Activated naive CD4-positive, alpha-beta T cell (primary cell): Measurements from ENCODE around the gene MBP.

ENCODE experiments used
- DNase-seq, 4 experiments: peaks; one replicate each; lab custom pipeline; 2025; lab: John Stamatoyannopoulos, UW

Gene MBP

DNA sequence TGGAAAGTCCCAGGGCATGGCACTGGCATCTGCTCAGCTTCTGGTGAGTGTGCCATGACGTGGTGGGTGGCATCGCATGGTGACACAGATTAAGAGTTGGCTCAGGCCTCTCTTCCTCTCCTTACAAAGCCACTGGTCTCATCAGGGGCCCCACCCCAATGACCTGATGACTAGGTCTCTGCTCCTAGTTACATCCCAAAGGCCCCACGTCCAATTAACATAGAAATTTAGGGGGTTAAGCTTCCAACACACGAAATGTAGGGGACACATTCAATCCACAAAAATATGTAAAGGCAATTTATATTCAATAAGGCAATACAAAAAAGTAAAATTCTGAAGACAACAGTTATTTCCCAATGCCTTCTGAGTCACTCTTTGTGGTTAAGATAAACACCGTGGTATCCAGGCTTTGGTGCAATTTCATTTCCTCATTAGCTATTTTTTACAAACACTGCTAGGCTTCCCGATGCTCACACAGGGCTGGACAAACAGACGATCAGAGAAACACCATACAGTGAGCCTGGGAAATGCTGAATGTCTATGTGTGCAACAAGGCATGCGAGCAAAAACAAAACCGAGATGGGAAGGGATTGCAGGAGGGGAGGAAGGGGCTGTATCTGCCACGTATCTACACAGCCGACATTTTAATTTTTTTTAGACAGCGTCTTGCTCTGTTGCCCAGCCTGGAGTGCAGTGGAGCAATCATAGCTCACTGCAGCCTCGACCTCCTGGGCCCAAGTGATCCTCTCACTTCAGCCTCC is 67.2 kb downstream of the MBP start:
- DNase-seq: no peak

DNA sequence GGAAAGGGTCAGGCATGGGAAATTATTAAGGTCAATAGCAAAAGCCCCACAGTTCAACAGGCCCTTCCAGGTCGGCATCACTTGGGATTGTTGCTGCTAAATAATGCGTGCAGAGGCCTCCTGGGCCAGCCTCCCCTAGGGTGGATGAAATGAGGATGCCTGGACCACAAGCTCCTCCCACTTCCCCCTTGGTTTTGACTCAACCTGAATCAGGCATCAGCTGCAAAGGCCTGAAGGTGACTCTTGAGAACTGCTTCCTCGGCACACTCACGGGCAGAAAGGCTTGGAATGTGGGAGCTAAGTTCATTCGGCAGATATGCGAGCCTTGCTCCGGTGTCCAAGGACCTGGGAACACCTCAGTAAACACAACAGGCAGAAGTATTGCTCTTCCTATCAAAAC is 69.3 kb downstream of the MBP start:
- DNase-seq: peak in 3 of 4 experiments; percentile 11 to 47 (median 47)

DNA sequence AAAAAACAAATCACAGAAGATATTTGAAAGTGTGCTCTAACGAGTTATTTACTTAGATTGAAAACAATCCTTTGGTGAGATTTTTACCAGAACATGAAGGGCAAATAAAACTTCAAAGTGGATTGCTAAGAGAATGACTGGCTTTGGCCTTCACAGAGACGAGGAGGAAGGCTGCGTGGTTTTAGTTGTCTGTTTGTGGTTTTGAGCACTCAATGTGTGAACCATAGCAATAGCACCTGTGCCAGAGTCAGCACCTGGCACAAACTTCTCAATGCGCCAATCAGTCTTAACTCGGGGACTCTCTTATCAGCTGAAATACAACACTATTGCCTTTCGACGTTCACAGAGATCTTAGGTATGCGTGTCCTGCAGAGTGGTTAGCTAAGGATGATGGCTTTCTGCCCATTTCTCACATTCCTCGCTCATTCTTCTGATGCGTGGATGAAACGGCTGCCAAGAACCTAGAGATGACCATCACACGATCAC is 70.0 kb downstream of the MBP start:
- peak in 2 of 4 experiments; percentile 28 to 44 for DNase-seq

DNA sequence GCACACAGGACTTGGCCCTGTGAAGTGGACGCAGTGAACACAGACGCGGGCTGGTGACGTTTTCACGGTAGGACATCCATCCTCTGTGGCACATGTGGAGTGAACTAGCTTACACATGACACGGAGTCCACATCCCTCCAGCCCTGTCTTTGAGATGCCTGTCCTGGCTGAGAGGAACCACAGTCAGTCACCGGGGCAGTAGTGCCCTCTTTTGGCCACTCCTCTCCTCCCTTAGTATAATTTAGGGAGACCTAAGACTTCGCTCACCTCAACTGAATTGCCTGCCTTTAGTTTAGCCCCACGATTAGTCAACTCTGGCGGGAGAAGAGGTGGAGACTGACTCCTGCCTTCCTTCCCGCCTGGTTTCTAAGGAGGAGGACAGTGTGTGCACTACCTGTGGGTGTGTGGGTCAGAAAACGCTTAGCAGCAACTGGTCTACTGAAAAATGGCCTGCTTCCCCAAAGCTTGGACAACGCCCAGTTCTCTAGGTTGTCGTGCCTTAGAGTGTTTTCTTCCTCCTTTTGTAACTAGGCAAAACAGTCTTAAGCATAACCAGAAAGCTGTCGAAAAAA is 70.6 kb downstream of the MBP start:
- peak in 1 of 4 experiments; percentile 15 for DNase-seq

DNA sequence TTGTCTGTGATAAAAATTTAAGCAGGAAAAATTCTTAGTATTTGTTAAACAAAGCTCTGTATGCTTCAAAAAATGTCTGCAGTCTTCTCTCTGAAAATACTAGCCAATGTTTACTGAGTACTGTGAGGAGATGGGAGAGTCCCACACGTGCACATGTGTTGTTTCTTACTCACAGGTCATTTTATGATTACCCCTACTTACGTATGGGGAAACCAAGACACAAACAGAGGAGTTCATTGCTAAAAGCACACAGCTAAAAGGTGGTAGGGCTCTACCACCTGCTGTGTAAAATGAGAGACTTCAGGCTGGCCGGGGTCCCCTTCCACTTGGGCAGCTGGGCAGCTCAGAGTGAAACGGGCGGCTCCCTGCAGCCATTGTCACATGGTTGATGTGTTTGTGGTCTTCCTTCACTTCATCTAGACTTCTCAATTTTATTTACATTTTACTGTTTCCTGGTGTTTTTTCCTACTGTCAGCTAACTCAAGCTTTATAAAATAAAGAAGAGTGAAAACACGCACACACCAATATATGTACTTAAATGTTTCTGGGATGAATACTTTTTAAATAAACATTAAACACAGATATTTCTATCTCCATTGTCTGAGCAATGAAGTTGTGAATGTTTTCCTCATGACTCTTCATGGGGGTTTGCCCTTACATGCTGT is 71.2 kb downstream of the MBP start:
- no peak for DNase-seq

DNA sequence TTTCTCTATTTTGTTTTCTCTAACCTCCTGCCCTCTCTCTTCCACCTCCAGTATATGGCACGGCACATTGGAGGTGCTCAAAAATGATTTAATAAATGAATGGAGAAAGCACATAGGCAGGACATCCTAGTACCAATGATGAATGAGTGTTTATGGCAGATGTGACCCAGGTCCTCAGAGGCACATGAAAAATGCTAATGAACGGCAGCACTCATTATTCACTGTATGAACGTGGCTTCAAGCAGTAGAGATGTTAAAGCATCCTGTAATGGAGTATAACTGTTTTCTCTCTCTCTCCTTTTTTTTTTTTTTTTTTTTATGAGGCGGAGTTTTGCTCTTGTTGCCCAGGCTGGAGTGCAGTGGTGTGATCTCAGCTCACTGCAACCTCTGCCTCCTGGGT is 72.4 kb downstream of the MBP start:
- no peak for DNase-seq

DNA sequence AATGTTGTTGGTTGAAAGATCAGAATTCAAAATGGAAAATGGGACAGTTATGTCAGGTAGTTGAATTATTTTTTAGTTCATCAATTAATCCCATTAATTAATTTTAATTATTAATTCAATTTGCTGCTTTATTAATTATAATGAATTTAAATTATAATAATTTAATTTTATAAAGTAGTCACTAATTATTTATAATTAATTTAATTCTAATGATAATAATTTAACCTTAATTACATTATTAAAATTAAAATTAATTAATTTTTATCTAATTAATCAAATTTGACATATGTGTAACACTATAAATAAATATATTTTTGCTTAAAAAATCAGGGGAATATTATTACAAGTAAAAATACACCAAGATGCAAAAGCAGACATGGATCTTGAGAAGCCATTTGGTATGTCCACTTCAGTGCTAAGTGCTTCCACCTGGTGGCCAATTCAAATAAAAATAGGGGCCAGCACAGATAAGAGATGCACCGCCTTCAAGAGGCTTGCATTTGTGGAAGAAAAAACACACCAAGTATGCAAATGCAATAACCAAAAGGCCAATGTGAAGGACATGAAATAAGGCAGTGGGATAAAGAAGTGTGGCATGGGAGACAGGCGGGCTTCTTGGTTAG is 73.2 kb downstream of the MBP start:
- DNase-seq: no peak

DNA sequence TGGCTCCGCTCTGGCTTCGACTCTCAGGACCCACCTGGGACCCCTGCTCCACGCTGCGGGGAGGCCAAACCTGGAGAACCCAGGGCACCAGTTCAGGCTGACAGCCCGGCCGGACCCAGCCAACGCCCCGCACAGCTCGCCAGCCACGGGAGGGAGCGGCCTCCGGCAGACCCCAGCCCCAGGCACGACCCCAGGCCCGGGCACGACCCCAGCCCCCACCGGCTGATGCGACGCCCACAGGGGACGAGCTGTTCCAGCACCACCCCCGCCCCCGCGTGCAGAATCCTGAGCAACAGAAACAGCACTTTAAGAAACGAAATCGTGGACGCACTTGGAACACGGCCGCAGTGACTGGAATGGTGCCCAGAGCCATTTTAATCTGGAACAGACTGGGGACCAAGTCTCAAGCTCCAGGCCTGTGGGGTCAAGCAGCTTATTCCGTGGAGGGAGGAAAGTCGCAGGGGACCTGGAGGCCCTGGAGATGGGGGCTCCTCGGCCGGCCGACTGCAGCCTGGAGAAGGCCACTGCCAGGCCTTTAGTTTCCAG is 74.2 kb downstream of the MBP start:
- no peak for DNase-seq

DNA sequence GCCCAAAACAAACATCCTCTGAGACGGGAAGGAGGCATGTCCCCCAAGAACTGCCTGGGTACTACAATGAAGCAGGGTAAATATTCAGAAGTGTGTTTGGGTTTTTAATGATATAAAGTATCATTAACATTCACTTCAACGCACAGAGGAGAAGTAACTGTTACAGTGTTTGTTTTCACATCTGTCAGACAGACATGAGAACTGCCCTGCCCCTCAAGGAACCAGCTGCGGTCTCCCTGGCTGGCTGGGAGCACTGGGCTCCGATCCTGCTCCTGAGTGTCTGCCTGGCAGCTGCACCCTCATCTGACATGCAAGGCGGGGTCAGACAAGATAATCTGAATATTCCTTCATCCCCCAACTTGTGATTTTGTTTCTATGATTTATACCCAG is 75.6 kb downstream of the MBP start:
- no peak for DNase-seq

DNA sequence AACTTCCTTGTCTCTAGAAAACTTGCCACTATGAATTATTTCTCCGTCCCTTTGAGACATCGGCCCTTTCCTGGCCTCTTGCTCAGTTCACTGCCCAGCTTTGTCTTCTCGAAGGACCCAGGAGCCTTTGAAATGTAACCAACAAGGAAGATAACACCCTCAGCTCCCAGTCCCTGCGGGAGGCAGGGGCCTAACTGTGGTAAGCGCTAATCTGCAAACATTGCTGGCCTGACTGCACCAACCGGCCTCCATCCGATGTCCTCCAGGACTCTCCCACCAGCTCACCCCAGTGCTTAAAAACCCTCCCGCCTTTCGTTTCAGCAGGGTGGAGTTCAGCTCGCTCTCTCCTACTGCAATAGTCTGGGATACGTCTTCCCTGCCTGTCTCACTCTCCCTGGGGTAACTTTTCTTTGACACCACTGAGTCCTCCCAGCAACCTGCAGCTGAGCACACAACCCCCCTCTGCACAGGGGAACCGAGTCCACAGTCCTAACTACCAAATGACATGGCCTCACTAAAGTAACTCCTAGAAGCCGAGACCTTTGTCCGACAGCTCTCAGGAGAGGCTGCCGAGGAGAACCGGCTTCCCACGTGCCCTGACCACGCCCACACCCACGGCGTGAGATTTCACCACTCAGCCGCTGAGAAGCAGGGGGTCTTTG is 76.1 kb downstream of the MBP start:
- DNase-seq: no peak

DNA sequence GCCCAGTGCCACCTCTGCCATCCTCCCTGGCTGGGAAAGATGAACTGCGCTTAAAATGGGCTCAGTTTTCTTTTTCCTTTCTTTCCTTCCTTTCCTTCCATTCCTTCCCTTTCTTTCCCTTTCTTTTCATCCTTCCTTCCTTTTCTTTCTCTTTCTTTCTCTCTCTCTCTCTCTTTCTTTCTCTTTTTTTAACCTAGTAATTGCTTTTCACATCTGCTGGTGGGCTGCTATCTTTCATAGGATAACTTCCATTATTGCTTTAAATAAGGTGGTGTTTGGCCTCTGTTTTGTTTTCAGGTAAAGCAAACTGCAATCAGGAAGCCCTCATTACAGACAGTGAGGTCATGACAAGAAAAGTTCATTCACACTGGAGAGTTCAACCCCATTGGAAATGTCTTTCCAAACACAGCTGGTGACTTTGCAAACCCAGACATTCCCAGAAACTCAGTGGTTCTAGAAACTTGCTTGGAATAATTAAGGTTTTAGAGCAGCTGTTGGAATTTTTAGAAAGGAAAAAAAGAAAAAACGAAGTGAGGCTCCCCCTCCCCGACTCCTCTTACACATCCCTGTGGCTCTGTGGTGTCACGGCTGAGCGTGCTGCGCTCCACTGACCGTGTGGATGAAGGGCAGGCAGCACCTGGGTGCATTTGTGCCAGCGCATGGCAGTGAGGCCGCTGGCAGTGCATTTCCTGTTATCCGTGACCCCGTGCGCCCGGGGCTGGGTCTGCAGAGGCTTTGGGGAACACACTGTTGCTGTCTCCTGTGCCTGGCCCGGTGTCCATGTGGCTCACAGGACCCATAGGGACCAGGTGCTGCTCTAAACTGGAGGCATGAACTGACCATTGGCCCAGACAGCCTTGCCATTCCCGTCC is 76.9 kb downstream of the MBP start:
- peak in 1 of 4 experiments; percentile 12 for DNase-seq

DNA sequence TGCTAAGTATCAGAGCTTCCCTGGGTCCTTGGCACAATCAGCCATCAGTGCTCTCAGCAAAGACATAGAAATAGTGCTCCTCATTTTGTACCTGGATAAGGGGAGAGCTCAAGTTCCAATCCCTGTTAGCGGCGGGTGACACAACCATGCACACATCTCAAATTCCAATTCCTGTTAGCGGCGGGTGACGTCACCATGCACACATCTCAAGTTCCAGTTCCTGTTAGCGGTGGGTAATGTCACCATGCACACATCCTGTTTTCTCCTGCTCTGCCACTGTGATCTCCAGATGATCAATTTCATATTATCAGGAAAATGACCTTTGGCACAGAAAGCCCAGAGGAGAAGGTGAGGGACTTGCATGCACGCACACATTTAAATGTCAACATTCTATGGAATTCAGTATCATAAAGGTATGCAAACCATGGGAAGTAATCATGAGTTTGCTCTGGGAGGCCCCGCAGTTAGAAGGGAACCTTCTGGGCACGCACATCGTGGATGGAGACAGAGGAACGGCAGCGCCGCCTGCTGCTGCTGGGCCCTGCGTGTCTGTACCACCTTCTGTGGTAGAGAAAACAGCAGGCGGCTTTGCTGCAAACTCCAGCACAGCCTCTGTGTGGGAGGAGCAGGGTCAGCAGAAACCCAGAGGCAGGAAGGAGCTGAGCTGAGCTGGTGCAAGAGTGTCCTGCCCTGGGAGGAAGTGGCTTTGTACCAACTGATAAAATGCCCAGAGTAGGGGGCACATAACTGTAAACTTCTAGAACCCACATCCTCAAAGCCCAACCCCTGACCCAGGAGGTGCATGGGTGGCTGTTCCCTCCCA is 77.8 kb downstream of the MBP start:
- peak in 3 of 4 experiments; percentile 15 to 67 (median 63) for DNase-seq

DNA sequence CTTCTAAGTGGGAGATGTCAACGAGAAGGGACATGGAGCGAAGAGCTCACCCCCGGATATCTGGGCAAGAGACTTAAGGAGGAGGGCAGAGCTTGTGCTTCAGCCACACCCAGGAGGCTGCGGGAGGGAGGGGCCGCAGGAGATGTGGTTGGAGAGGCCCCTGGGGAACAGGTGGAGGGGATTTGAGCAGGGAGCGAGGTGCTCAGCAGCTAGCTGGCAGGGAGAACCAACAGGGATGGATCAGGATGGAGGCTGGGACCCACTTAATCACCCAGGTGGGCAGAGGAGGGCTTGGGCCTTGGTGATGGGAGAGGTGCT is 78.3 kb downstream of the MBP start:
- DNase-seq: peak in 1 of 4 experiments; percentile 24

DNA sequence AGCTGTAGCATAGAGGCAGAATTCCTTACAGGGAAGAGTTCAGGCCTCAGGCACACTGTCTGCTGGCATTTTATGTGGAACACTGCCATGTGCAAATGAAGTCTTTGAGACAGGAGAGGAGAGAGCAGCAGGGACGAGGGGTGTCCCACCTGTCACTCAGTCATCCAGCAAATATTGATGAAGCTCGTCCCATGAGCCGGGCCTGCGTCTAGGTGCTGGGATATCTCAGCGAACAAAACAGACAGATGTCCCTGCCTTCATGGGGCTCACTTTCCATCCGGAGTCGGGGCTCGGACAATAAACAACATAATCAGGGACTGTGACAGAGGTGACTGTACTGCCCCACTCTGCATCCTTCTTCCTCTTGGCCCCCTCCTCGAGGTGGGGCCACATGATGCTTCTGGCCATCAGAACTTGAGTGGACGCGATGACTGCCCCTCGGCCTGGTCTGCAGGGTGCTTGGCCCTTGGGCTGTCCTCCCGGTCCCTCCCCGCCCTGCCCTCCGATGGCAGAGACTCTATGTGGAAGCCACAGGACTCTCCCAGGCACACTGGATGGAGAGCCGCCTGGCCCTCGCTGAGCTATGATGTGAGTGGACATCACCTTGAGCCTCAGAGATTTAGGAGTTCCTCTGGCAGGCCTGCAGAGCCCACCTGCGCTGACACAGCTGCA is 78.8 kb downstream of the MBP start:
- DNase-seq: no peak

DNA sequence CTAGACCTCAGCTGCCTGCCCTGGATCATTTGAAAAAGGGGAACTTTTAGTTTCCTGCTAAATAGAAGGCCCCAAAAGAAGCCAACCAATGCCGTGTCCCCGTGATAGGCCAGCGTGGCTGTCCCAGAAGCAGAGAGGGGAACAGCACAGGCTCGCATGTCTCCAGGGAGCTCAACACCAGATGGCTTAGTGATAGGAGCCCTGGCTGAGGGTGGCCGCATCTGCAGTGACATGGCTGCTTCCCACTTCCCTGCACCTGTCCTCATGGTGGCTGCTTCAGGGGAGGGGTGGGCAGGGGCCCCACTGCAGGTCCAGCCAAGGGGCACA is 79.6 kb downstream of the MBP start:
- DNase-seq: no peak

DNA sequence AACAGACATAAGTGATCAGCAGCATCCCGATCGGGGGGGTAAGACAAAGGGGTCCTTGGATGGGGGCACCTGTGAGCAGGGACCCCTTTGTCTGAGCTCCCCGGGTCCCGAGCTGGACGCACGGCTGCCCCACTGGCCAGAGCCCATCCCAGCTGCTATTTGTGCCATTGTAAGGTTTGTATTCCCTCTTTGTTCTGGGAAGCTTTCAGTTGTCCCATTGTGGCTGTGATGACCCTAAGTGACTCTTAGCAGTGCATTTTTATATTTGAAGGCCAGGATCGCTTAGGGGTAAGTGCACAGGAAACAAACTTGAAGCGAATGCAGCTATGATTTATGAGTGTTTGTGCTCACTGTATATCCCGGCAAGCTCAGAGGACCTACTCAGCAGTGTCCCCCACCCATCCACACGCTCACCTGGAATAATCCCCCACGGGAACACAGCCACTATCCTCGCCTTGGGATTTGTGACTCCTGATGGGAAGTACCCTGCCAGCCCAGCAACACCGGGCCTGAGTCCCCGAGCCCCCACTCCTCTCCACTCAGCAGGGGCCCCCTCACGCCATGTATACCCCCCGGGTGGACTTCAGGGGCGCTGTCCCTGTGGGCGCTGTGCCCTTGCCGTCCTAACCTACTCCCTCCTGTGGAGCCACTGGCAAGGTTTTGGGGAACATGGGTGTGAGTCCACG is 80.1 kb downstream of the MBP start:
- DNase-seq: no peak

DNA sequence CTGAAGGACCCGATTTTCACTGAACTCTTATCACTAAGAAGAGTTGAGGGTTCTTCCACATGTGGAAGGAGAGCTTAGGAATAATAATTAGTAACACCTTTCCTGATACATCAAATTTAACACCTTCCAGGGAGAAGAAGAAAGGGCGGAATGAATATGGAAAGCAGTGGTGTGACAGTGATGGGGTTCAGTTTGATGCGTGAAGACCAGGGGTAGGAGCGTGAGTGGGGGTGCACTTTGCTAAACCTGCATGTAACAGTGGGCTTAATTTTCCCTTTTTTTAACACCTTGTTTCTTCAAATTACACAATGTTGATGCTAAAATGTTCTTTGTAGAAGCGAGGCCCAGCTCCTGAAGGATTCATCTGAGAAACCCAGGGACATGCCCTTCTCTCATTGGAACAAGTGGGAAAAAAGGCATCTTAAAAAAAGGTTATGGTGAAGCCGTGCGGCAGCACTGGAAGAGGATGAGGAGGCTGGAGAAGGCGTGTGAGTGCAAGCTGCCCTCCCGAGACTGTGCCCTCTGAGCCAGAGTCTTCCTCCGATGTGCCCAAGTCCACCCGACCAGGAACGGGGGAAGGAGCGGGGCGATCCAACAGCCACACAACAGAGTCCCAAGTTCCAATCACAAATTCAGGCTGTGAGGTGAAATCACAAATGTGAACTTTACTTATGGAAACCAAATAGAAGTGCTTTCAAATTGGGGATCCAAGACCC is 80.8 kb downstream of the MBP start:
- DNase-seq: no peak

DNA sequence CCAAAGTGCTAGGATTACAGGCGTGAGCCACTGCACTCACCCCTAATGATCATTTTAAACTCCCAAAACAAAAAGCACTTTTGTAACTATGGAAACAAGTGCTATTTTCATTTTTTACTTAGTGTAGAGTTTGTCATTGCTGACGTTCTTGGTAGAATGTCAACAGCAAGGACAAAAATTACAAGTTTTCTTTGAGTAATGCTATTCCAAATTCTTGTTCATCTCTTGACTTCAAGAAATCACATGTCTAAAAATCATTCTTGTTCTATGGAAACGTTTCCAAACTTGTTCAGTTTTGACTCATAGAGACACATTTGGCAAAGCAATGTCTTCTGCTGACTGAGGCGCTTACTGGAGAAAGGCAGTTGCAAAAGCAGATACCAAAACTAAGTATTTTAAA is 82.6 kb downstream of the MBP start:
- DNase-seq: no peak
